HUES64 (cell line): ENCODE data around the gene APP.

Experiments used
- H3K27ac ChIP-seq: 2 replicates; pipeline ENCODE4 v1.7.0; 2013; ENCODE audit warnings: low read depth, low read length, inconsistent platforms
- H3K27me3 ChIP-seq: 2 replicates; pipeline ENCODE4 v1.6.1; 2013; ENCODE audit warnings: mild to moderate bottlenecking, low read length; ENCODE audit not compliant: insufficient read depth
- H3K36me3 ChIP-seq: 2 replicates; pipeline ENCODE4 v1.6.1; 2013; ENCODE audit warnings: mild to moderate bottlenecking, low read length; ENCODE audit not compliant: insufficient read depth
- H3K4me1 ChIP-seq: 2 replicates; pipeline ENCODE4 v1.6.1; 2013; ENCODE audit warnings: mild to moderate bottlenecking, low read length, moderate library complexity; ENCODE audit not compliant: insufficient read depth
- H3K4me3 ChIP-seq: 2 replicates; pipeline ENCODE4 v1.5.1; 2013; ENCODE audit warnings: mild to moderate bottlenecking, low read length, moderate library complexity
- H3K9ac ChIP-seq: 2 replicates; pipeline ENCODE4 v1.6.1; 2013; ENCODE audit warnings: mild to moderate bottlenecking, low read depth, low read length
- H3K9me3 ChIP-seq: 2 replicates; pipeline ENCODE4 v1.6.1; 2013; ENCODE audit warnings: low read depth, low read length; ENCODE audit not compliant: insufficient read depth
- WGBS: fragments of 150-250, 120-280 bp; methylation state at CpG from one replicate; pipeline ENCODE4 v1.1.7; 2013; ENCODE audit warnings: missing lambda C conversion rate; 5-methylcytosine and 5-hydroxymethylcytosine counted together

The APP gene

GRCh38 chr21:26164311-26164710, 6.3 kb downstream of the APP start:
- Histone ChIP-seq H3K36me3 (peaks cover 13% of the 10 kb centered on the region; the same call in 1 of the 2 replicates), H3K27me3 (no peaks in the 10 kb centered on the region), H3K4me3 (no peak overlapping the region), H3K9ac (no peak overlapping the region), H3K4me1 (peaks cover 71% of the 10 kb centered on the region), H3K27ac (no peak overlapping the region), H3K9me3 (no peaks in the 10 kb centered on the region)
- 87% methylated on average over 2 of the region's 2 CpGs for WGBS

DNA sequence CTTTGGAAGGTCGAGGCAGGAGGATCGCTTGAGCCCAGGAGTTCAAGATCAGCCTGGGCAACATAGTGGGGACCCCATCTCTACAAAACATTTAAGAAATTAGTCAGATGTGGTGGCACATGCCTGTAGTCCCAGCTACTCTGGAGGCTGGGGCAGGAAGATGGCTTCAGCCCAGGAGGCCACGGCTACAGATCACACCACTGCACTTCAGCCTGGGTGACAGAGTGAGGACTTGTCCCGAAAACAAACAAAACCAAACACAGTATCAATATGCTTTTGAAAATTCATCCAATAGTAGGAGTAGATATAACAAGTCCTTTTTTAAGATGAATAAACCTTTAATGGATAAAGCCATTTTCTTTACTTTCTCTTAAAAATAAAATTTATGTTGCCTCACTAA, 8.5 kb downstream of the APP start:
- H3K4me3 ChIP-seq: no peak overlapping the region
- no peaks in the 10 kb centered on the region for H3K27me3 ChIP-seq
- WGBS: 91% methylated on average over 4 of the region's 4 CpGs
- H3K9me3 ChIP-seq: no peaks in the 10 kb centered on the region
- H3K4me1 ChIP-seq: peaks cover 69% of the 10 kb centered on the region
- H3K9ac ChIP-seq: no peak overlapping the region
- H3K36me3 ChIP-seq: peaks cover 15% of the 10 kb centered on the region; the same call in 1 of the 2 replicates
- no peak overlapping the region for H3K27ac ChIP-seq

DNA sequence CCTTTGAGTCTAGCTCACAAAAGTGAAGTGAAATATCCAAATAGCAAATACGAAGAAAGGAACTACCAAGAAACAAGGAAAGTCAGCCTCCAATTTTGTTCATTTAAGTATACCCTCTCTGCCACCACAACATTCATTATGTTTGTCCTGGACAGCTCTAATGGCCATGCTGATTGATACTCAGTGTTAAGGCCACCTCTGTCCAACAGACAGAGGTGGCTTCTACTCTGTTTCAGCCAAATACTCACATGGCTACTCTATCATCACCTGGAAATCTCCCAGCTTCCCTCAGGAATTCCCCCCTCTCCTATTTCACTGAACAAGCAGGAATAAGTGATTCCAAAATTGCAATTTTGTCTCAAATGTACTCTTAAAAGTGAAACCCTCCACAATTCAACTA, 10.7 kb downstream of the APP start:
- H3K36me3 ChIP-seq: peaks cover 19% of the 10 kb centered on the region
- peaks cover 48% of the 10 kb centered on the region for H3K4me1 ChIP-seq
- H3K27me3 ChIP-seq: no peaks in the 10 kb centered on the region
- peak overlapping the region; percentile 27; the same call in 1 of the 2 replicates for H3K27ac ChIP-seq
- no peak overlapping the region for H3K9ac ChIP-seq
- no peak overlapping the region for H3K4me3 ChIP-seq
- H3K9me3 ChIP-seq: no peaks in the 10 kb centered on the region
- 88% methylated on average over 1 of the region's 1 CpG for WGBS

DNA sequence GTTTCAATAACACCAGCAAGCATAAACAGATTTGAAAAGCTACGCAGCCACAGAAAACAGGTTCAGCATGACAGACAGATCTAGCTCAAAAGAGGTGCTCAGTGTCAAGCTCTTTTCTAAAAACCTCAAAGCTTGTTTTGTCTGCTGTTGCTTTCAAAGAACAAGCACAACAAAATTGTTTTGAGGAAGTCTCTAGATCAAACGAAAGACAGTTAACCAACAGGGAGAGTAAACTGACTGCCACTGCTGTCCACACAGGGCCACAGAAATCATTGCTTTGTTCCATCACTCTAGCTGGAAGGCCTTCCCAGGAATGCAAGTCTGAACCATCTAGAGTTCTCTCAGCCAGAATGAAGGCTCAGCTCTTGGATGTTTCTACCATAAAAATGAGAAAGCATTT, 12.8 kb downstream of the APP start:
- H3K9ac ChIP-seq: no peak overlapping the region
- WGBS: 88% methylated on average over 2 of the region's 2 CpGs
- no peaks in the 10 kb centered on the region for H3K9me3 ChIP-seq
- no peak overlapping the region for H3K4me3 ChIP-seq
- peaks cover 28% of the 10 kb centered on the region for H3K36me3 ChIP-seq
- peak overlapping the region; percentile 3; the same call in 1 of the 2 replicates for H3K27ac ChIP-seq
- no peaks in the 10 kb centered on the region for H3K27me3 ChIP-seq
- H3K4me1 ChIP-seq: peaks cover 41% of the 10 kb centered on the region

DNA sequence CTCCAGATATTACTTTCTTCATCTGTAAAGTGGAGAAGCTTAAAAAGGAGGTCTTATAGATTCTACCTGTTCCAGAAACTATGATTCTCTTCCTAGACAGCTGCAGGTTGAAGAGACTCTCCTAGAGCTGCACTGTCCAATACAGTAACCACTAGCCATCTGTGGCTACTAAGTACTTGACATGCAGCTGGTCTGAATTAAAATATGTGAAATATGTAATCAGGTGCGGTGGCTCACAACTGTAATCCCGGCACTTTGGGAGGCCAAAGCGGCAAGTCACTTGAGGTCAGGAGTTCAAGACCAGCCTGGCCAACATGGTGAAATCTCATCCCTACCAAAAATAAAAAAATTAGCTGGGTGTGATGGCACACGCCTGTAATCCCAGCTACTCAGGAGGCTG, 15.8 kb downstream of the APP start:
- Histone ChIP-seq H3K9me3 (no peaks in the 10 kb centered on the region), H3K9ac (no peak overlapping the region), H3K27ac (no peak overlapping the region), H3K27me3 (no peaks in the 10 kb centered on the region), H3K4me1 (peaks cover 35% of the 10 kb centered on the region), H3K36me3 (peaks cover 15% of the 10 kb centered on the region), H3K4me3 (no peak overlapping the region)
- WGBS: 95% methylated on average over 4 of the region's 4 CpGs

DNA sequence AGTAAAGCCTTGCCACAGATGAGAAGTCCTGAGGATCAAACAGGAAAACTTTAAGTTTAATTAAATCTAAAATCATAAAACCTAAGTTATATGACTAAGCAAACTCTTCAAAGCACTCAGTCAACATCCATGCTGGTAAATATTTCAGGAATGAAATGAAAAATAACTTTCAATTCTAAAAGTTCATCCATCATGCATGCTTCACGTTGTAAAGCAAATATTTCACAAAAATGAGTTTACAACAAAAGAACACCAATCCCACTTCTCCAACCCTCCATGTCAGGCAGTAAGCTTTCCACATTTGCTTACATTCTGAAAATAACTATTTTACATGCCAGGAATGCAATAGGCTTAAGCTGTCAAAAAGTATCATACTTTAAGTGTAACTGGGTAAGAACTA, 16.8 kb downstream of the APP start:
- Histone ChIP-seq H3K36me3 (peaks cover 17% of the 10 kb centered on the region), H3K27me3 (no peaks in the 10 kb centered on the region), H3K4me1 (peaks cover 41% of the 10 kb centered on the region), H3K27ac (no peak overlapping the region), H3K9ac (no peak overlapping the region), H3K4me3 (no peak overlapping the region), H3K9me3 (no peaks in the 10 kb centered on the region)
- WGBS: 95% methylated on average over 1 of the region's 1 CpG

DNA sequence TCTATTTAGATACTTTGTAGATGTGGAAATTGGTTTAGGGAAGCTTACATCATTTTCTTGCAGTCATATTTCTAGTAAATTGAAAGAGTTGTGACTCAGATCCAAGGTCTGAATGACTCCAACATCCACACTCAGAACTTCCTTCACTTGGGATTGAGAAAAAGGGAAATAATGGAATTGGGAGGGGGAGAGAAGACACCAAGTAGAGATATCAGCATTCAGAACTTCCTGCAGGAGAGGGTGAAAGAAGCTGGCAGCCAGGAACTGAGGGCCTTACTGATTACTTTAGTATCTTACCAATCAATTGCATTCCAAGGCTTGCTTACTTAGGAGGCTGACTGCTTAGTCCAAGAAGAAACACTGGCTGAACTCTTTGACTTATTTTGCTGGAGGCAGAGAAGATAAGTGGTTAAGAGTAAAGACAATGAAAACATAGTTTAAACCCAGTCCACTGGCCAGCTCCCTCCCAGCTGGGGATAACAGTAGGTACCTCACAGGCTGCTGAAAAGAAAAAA, 21.7 kb downstream of the APP start:
- peaks cover 46% of the 10 kb centered on the region for H3K4me1 ChIP-seq
- H3K27ac ChIP-seq: peak overlapping the region; percentile 75
- H3K36me3 ChIP-seq: peaks cover 28% of the 10 kb centered on the region
- H3K9me3 ChIP-seq: no peaks in the 10 kb centered on the region
- peak overlapping the region; percentile 17; the same call in 1 of the 2 replicates for H3K9ac ChIP-seq
- H3K27me3 ChIP-seq: no peaks in the 10 kb centered on the region
- no peak overlapping the region for H3K4me3 ChIP-seq

- no peaks in the 10 kb centered on the region for H3K27me3 ChIP-seq
- 46% methylated on average over 3 of the region's 3 CpGs for WGBS
- H3K36me3 ChIP-seq: peaks cover 25% of the 10 kb centered on the region
- H3K27ac ChIP-seq: peak overlapping the region; percentile 75
- H3K4me1 ChIP-seq: peaks cover 46% of the 10 kb centered on the region
- H3K4me3 ChIP-seq: no peak overlapping the region
- peak overlapping the region; percentile 17; the same call in 1 of the 2 replicates for H3K9ac ChIP-seq
- no peaks in the 10 kb centered on the region for H3K9me3 ChIP-seq
These were observed 22.3 kb downstream of the APP start for GRCh38 chr21:26148071-26148839.

DNA sequence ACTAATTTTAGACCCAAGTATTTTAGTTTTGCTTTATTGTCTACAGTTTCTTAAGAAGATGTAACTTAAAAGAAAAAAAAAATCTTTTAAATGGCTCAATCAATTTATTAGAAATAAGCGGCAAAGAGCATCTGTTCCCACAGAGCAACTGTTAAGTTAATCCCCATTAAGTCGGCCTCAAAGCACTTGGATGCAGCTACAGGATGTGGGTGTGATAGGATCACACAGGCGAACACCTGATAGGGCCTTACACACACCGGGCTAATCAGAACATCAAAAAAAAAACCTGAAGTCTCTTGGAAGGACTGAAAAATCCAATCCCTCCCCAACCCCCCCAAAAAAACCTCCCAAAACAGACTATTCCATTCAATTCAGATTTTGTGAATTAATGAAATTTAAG, 23.0 kb downstream of the APP start:
- H3K27ac ChIP-seq: peak overlapping the region; percentile 75; the same call in 1 of the 2 replicates
- H3K9me3 ChIP-seq: no peaks in the 10 kb centered on the region
- H3K27me3 ChIP-seq: no peaks in the 10 kb centered on the region
- peaks cover 46% of the 10 kb centered on the region for H3K4me1 ChIP-seq
- 92% methylated on average over 4 of the region's 4 CpGs for WGBS
- peaks cover 30% of the 10 kb centered on the region for H3K36me3 ChIP-seq
- H3K9ac ChIP-seq: no peak overlapping the region
- no peak overlapping the region for H3K4me3 ChIP-seq

DNA sequence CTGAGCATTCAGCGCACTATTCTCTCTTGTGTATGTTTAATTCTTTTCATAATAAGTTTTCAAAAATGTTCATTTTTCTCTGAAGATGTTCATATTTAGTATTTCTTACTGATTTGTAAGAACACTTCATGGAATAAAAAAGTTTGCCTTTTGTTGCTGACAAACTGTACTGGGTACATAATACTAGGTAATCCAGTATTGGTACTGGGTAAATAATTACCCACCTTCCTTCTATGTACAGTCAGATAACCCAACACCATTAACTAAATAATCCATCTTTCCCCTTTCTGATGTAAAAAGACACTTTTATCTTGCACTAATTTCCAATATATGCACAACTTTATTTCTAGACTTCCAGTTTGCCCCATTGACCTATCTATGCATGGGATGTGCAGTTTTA, 23.9 kb downstream of the APP start:
- peaks cover 46% of the 10 kb centered on the region for H3K4me1 ChIP-seq
- H3K36me3 ChIP-seq: peaks cover 35% of the 10 kb centered on the region
- H3K9me3 ChIP-seq: no peaks in the 10 kb centered on the region
- no peak overlapping the region for H3K27ac ChIP-seq
- H3K27me3 ChIP-seq: no peaks in the 10 kb centered on the region
- H3K4me3 ChIP-seq: no peak overlapping the region
- H3K9ac ChIP-seq: no peak overlapping the region
- 100% methylated on average over 1 of the region's 1 CpG for WGBS

GRCh38 chr21:26144031-26144430, 26.5 kb downstream of the APP start:
- WGBS: 96% methylated on average over 4 of the region's 4 CpGs

More at GRCh38 chr21:26144031-26144430, 26.5 kb downstream of the APP start:
- Histone ChIP-seq H3K27me3 (no peaks in the 10 kb centered on the region), H3K9ac (no peak overlapping the region), H3K36me3 (peaks cover 42% of the 10 kb centered on the region), H3K4me1 (peaks cover 26% of the 10 kb centered on the region), H3K4me3 (no peak overlapping the region), H3K27ac (no peak overlapping the region), H3K9me3 (no peaks in the 10 kb centered on the region)
